HepG2 (cell line): ENCODE data around the gene KIAA1755. TPM values are rescaled to one million over a fixed set of nuclear protein-coding genes. Genes with fewer than 3 reads are reported as not detected.
A peak's percentile ranks its signal among the peaks of the same experiment; 100 is the strongest.

Experiments used
- ISX ChIP-seq: sonication (generic); formaldehyde crosslinking; conservative IDR thresholded peaks from 2 replicates; pipeline ENCODE4 v1.5.0; 2020; ENCODE audit warnings: missing genetic modification reagents
- MED8 ChIP-seq: sonication (generic); formaldehyde crosslinking; IDR thresholded peaks from 2 replicates; pipeline ENCODE4 v1.8.1; 2023; ENCODE audit warnings: mild to moderate bottlenecking, missing genetic modification reagents; ENCODE audit not compliant: insufficient replicate concordance
- PLRG1 ChIP-seq: fragments of 450-650 bp; conservative IDR thresholded peaks from 2 replicates; pipeline ENCODE4 v1.6.1; 2016
- RAD21 ChIP-seq: fragments of 450-650 bp; formaldehyde crosslinking; IDR thresholded peaks from 2 replicates; pipeline ENCODE4 v1.5.0; 2020; ENCODE audit warnings: mild to moderate bottlenecking
- RXRA ChIP-seq: sonication (generic); formaldehyde crosslinking; IDR thresholded peaks from 2 replicates; pipeline ENCODE4 v1.5.1; 2020; ENCODE audit warnings: missing genetic modification reagents
- ZBTB38 ChIP-seq: sonication (generic); formaldehyde crosslinking; IDR thresholded peaks from 2 replicates; pipeline ENCODE4 v1.5.1; 2020; ENCODE audit warnings: mild to moderate bottlenecking, missing genetic modification reagents
- ZNF292 ChIP-seq: sonication (generic); formaldehyde crosslinking; IDR thresholded peaks from 2 replicates; pipeline ENCODE4 v1.8.1; 2022; ENCODE audit warnings: mild to moderate bottlenecking, low read depth, missing genetic modification reagents, borderline replicate concordance
- ZNF30 ChIP-seq: sonication (generic); formaldehyde crosslinking; IDR thresholded peaks from 2 replicates; pipeline ENCODE4 v1.5.0; 2020; ENCODE audit warnings: mild to moderate bottlenecking, missing genetic modification reagents
- polyA plus RNA-seq, 8 experiments: library from polyadenylated mRNA; depleted of rRNA in 3 of 8; stranded (reverse) in 7 of 8; unstranded in 1 of 8; fragments of >200 nt; fragmentation: Illumina TruSeq in 4 of 8; extraction: Trizol in 4 of 8; gene quantifications; 2 replicates each; pipeline versions ENCODE4 v1.2.1 to v1.2.3, GENCODE V29; 2011 to 2016; ENCODE audit warnings: low read depth in 4 of 8, missing spikeins in 1 of 8, mixed read lengths in 1 of 8; ENCODE audit not compliant: insufficient read depth in 1 of 8
- total RNA-seq, 5 experiments: library from RNA; depleted of rRNA; stranded (reverse); fragments of >200 nt; fragmentation: Illumina TruSeq; extraction: Trizol; gene quantifications; 2 replicates each; pipeline ENCODE4 v1.2.3, GENCODE V29; 2016; ENCODE audit warnings: low read depth in 1 of 5
- TF ChIP-seq, protein P1 (sequence below): sonication (generic); formaldehyde crosslinking; IDR thresholded peaks from 2 replicates; pipeline ENCODE4 v1.8.1; 2023; ENCODE audit warnings: missing genetic modification reagents, inconsistent platforms, borderline replicate concordance
- TF ChIP-seq, protein P2 (sequence below): sonication (generic); formaldehyde crosslinking; IDR thresholded peaks from 2 replicates; pipeline ENCODE4 v1.4.0; 2020; ENCODE audit warnings: missing genetic modification reagents
- TF ChIP-seq, protein P3 (sequence below): sonication (generic); formaldehyde crosslinking; conservative IDR thresholded peaks from 2 replicates; pipeline ENCODE4 v1.8.1; 2023; ENCODE audit warnings: missing genetic modification reagents
- TF ChIP-seq, protein P4 (sequence below): sonication (generic); formaldehyde crosslinking; IDR thresholded peaks from 2 replicates; pipeline ENCODE4 v1.4.0; 2020; ENCODE audit warnings: missing genetic modification reagents
- TF ChIP-seq, protein P5 (sequence below): IDR thresholded peaks from 2 replicates; pipeline ENCODE4 v1.6.1; 2016; ENCODE audit warnings: missing compliant biosample characterization, missing genetic modification reagents, borderline replicate concordance

KIAA1755 gene
- total and polyA plus RNA-seq, 2 of the 13 experiments (the other 11 are each of a cell fraction or from before 2014, with no cell fraction given), result 0.04 TPM; not detected in 1

DNA sequence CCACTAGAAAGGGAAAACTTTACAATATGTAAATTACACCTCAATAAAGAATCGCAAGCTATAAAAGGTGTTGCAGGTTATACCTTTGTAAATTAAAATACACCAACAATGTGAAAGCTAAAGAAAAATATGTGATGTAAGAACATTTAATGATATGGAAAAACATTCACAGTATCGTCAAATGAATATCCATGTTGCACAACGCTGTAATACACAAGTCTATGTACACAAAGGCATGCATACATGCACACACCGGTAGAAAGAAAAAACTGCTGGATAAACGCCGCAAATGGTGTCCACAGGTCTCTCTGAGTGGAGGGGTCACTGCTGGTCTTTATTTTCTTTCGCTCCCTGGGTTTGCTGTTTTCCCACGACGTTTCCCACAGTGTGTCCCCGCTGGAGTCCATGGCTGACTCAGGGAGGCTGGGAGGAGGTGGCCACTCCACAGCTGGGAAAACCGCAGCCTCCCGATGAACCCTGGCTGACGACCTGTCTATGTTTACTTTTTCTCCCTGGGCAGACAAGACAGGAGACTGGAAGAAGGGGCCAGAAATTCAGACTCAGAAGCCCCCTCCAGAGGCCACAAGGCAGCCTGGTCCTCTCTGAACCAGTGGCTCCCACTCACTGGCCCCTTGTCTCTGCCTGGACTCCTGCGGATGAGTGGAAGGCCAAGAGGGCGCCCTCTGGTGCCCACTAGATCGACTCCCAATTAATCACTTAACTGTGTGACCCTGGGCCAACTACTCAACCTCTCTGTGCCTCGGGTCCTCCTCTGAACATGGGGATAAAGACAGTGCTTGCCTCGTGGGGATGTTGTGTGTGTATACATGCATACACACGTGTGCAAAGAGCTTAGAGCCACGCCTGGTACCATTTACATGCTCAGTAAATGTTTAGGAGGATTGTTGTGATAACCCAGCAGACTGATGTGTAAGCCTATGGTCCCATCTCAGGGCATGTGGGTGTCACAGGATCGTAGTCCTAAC is 30.6 kb upstream of the KIAA1755 start (continued):
- TF ChIP-seq, protein P1, sequence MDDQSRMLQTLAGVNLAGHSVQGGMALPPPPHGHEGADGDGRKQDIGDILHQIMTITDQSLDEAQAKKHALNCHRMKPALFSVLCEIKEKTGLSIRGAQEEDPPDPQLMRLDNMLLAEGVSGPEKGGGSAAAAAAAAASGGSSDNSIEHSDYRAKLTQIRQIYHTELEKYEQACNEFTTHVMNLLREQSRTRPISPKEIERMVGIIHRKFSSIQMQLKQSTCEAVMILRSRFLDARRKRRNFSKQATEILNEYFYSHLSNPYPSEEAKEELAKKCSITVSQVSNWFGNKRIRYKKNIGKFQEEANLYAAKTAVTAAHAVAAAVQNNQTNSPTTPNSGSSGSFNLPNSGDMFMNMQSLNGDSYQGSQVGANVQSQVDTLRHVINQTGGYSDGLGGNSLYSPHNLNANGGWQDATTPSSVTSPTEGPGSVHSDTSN (CRISPR knock-in tag), result no peak
- TF ChIP-seq, protein P2, sequence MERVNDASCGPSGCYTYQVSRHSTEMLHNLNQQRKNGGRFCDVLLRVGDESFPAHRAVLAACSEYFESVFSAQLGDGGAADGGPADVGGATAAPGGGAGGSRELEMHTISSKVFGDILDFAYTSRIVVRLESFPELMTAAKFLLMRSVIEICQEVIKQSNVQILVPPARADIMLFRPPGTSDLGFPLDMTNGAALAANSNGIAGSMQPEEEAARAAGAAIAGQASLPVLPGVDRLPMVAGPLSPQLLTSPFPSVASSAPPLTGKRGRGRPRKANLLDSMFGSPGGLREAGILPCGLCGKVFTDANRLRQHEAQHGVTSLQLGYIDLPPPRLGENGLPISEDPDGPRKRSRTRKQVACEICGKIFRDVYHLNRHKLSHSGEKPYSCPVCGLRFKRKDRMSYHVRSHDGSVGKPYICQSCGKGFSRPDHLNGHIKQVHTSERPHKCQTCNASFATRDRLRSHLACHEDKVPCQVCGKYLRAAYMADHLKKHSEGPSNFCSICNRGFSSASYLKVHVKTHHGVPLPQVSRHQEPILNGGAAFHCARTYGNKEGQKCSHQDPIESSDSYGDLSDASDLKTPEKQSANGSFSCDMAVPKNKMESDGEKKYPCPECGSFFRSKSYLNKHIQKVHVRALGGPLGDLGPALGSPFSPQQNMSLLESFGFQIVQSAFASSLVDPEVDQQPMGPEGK (CRISPR knock-in tag), result peak; percentile 47; the same call in 1 of the 2 replicates
- TF ChIP-seq ZNF292 (CRISPR knock-in tag) (no peak), ZBTB38 (CRISPR knock-in tag) (no peak), ZNF30 (CRISPR knock-in tag) (no peak), MED8 (no peak), PLRG1 (no peak), RAD21 (CRISPR knock-in tag) (peak; percentile 70), RXRA (CRISPR knock-in tag) (peak; percentile 98), ISX (CRISPR knock-in tag) (no peak)
- TF ChIP-seq, protein P3, sequence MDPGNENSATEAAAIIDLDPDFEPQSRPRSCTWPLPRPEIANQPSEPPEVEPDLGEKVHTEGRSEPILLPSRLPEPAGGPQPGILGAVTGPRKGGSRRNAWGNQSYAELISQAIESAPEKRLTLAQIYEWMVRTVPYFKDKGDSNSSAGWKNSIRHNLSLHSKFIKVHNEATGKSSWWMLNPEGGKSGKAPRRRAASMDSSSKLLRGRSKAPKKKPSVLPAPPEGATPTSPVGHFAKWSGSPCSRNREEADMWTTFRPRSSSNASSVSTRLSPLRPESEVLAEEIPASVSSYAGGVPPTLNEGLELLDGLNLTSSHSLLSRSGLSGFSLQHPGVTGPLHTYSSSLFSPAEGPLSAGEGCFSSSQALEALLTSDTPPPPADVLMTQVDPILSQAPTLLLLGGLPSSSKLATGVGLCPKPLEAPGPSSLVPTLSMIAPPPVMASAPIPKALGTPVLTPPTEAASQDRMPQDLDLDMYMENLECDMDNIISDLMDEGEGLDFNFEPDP (CRISPR knock-in tag), result no peak
- TF ChIP-seq, protein P4, sequence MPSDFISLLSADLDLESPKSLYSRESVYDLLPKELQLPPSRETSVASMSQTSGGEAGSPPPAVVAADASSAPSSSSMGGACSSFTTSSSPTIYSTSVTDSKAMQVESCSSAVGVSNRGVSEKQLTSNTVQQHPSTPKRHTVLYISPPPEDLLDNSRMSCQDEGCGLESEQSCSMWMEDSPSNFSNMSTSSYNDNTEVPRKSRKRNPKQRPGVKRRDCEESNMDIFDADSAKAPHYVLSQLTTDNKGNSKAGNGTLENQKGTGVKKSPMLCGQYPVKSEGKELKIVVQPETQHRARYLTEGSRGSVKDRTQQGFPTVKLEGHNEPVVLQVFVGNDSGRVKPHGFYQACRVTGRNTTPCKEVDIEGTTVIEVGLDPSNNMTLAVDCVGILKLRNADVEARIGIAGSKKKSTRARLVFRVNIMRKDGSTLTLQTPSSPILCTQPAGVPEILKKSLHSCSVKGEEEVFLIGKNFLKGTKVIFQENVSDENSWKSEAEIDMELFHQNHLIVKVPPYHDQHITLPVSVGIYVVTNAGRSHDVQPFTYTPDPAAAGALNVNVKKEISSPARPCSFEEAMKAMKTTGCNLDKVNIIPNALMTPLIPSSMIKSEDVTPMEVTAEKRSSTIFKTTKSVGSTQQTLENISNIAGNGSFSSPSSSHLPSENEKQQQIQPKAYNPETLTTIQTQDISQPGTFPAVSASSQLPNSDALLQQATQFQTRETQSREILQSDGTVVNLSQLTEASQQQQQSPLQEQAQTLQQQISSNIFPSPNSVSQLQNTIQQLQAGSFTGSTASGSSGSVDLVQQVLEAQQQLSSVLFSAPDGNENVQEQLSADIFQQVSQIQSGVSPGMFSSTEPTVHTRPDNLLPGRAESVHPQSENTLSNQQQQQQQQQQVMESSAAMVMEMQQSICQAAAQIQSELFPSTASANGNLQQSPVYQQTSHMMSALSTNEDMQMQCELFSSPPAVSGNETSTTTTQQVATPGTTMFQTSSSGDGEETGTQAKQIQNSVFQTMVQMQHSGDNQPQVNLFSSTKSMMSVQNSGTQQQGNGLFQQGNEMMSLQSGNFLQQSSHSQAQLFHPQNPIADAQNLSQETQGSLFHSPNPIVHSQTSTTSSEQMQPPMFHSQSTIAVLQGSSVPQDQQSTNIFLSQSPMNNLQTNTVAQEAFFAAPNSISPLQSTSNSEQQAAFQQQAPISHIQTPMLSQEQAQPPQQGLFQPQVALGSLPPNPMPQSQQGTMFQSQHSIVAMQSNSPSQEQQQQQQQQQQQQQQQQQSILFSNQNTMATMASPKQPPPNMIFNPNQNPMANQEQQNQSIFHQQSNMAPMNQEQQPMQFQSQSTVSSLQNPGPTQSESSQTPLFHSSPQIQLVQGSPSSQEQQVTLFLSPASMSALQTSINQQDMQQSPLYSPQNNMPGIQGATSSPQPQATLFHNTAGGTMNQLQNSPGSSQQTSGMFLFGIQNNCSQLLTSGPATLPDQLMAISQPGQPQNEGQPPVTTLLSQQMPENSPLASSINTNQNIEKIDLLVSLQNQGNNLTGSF, result no peak
- TF ChIP-seq, protein P5, sequence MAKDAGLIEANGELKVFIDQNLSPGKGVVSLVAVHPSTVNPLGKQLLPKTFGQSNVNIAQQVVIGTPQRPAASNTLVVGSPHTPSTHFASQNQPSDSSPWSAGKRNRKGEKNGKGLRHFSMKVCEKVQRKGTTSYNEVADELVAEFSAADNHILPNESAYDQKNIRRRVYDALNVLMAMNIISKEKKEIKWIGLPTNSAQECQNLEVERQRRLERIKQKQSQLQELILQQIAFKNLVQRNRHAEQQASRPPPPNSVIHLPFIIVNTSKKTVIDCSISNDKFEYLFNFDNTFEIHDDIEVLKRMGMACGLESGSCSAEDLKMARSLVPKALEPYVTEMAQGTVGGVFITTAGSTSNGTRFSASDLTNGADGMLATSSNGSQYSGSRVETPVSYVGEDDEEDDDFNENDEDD (CRISPR knock-in tag), result no peak
